Ovary (tissue), 9 donors: ENCODE results near the gene TRAPPC5. TPM values are rescaled to one million over a fixed set of nuclear protein-coding genes. Genes with fewer than 3 reads are reported as not detected.

ENCODE experiments used
- DNase-seq, 5 donors: peaks; one replicate each; pipeline ENCODE4 v3.0.0-alpha.2; 2019 to 2020
- H3K27ac ChIP-seq, 2 donors: fragments of 200-600 bp; one replicate each; pipeline versions ENCODE4 v1.5.1 to v1.8.0; 2019 to 2022
- H3K27me3 ChIP-seq: fragments of 200-600 bp; one replicate; pipeline ENCODE4 v1.8.0; 2022
- H3K36me3 ChIP-seq: fragments of 200-600 bp; sonication (generic); one replicate; pipeline ENCODE4 v1.5.1; 2019
- H3K4me1 ChIP-seq: one replicate; pipeline ENCODE4 v1.8.1; 2013; ENCODE audit warnings: mild to moderate bottlenecking, moderate library complexity; ENCODE audit not compliant: insufficient read depth
- H3K4me3 ChIP-seq: fragments of 200-600 bp; sonication (generic); one replicate; pipeline ENCODE4 v1.5.1; 2017
- H3K9me3 ChIP-seq, 2 donors: fragments of 200-600 bp in 1 of 2; sonication (generic) in 1 of 2; one replicate each; pipeline versions ENCODE4 v1.5.1 to v1.8.1; 2013 to 2019; ENCODE audit warnings: mild to moderate bottlenecking in 1 of 2, moderate library complexity in 1 of 2
- EP300 ChIP-seq: sonication (generic); formaldehyde crosslinking; IDR thresholded peaks from one replicate; pipeline ENCODE4 v1.6.1; 2017; ENCODE audit warnings: antibody characterized with exemption
- POLR2A ChIP-seq: fragments of 450-650 bp; IDR thresholded peaks from one replicate; pipeline ENCODE4 v1.6.1; 2017; ENCODE audit warnings: antibody characterized with exemption, mild to moderate bottlenecking, moderate library complexity
- WGBS, 3 donors: extraction: QIAGEN DNeasy Blood & Tissue Kit in 1 of 3; methylation state at CpG; one replicate each; pipeline versions ENCODE4 v1.1.5 to v1.1.7; 2013 to 2017; 5-methylcytosine and 5-hydroxymethylcytosine counted together
- intact Hi-C, 4 donors: fragments of 100-400 bp; cut with DNase I; formaldehyde crosslinking; loops; one replicate each; pipeline versions ENCODE4 v1.11.0 to v1.15.1; 2022 to 2023
- polyA plus RNA-seq, 2 donors: library from polyadenylated mRNA; stranded (reverse); fragments of 200-250 nt in 1 of 2; fragments of 350-450 nt in 1 of 2; fragmentation: Illumina TruSeq in 1 of 2; extraction: RNeasy Lipid Tissue Mini Kit (QIAGEN cat#74804) in 1 of 2; gene quantifications; one replicate each; pipeline ENCODE4 v1.2.3, GENCODE V29; 2013 to 2014
- total RNA-seq, 7 donors: library from RNA; depleted of rRNA in 2 of 7; stranded (reverse); fragments of >200 nt in 2 of 7; fragmentation: NEBNext Ultra II Directional in 3 of 7; extraction: Animal tissue kit (Norgen Biotek cat#: 25700) in 3 of 7; gene quantifications; one replicate each; pipeline versions ENCODE4 v1.1.0 to v1.2.4, GENCODE V29; 2016 to 2023
- TF ChIP-seq, protein P1 (sequence below), 3 donors: fragments of 450-650 bp in 2 of 3; fragments of 200-600 bp in 1 of 3; IDR thresholded peaks; one replicate each; pipeline versions ENCODE4 v1.5.1 to v1.8.0; 2016 to 2022; ENCODE audit warnings: antibody characterized with exemption in 3 of 3, mild to moderate bottlenecking in 1 of 3
- donor health status: DM: no; HTN: no; CAD: no; lungs with moderate emphysema.
- donor health status: DM: no; HTN: no; CAD: no.
- donor health status: Bipolar disorder and iron deficiency.
- donor health status: DM: yes; HTN: yes; CAD: no.
- donor health status: DM: no; HTN: no; CAD: no.
- donor health status: DM: yes; HTN: yes; CAD: no.

Gene TRAPPC5
- total and polyA plus RNA-seq, 9 donors, result 0.32 to 111 (median 66.5) TPM

DNA sequence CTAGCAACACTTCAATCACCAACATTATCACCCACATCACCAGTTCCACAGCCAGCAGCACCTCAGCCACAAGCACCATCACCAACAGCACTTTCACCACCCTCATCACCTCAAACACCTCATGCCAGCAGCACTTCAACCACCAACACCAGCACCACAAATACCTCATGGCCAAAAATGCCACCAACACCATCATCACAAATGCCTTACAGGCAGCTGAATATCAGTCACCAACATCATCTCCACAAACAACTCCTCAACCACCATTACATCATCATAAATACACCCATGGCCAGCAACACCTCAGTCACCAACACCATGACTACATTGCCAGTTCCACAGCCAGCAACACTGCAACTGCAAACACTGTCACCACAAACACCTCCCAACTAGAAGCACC, 10.9 kb downstream of the TRAPPC5 start:
- no peak overlapping the region for H3K4me3 ChIP-seq

DNA sequence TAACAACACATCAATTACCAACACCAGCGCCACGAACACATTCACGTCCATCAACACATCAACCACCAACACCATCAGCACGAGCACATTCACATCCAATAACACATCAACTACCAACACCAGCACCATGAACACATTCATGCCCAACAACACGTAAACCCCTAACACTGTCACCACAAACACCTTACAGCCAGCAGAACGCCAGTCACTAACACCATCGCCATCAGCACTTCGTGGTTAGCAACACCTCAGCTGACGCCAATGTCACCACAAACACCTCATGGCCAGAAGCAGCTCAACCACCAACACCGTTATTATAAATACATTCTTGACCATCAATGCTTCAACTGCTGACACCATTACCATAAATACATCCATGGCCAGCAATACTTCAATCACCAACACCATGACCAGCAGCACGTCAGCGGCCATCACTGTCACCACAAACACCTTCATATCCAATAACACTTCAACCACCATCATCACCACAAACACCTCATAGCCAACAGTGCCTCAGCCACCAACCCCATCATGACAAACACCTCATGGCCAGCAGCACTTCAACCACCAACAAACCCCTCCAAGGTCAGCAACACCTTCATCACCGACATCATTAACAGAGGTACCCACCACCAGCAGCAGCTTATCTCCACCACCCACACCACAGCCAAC, 11.9 kb downstream of the TRAPPC5 start:
- Histone ChIP-seq H3K4me1 (no peaks in the 10 kb centered on the region), H3K9me3 (no peaks in the 10 kb centered on the region), H3K4me3 (no peak overlapping the region), H3K36me3 (no peaks in the 10 kb centered on the region), H3K27ac (no peak overlapping the region), H3K27me3 (no peaks in the 10 kb centered on the region)
- TF ChIP-seq, protein P1, sequence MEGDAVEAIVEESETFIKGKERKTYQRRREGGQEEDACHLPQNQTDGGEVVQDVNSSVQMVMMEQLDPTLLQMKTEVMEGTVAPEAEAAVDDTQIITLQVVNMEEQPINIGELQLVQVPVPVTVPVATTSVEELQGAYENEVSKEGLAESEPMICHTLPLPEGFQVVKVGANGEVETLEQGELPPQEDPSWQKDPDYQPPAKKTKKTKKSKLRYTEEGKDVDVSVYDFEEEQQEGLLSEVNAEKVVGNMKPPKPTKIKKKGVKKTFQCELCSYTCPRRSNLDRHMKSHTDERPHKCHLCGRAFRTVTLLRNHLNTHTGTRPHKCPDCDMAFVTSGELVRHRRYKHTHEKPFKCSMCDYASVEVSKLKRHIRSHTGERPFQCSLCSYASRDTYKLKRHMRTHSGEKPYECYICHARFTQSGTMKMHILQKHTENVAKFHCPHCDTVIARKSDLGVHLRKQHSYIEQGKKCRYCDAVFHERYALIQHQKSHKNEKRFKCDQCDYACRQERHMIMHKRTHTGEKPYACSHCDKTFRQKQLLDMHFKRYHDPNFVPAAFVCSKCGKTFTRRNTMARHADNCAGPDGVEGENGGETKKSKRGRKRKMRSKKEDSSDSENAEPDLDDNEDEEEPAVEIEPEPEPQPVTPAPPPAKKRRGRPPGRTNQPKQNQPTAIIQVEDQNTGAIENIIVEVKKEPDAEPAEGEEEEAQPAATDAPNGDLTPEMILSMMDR (IDR thresholded peaks at IDR 0.05), result no peak
- no peak for TF ChIP-seq POLR2A
- no peak for TF ChIP-seq EP300
- 72 to 87% (median 73%) methylated on average over 13 of the region's 13 CpGs for WGBS, 3 donors
- intact Hi-C loops, result no loop called here
- no peak for DNase-seq

More for the DNA sequence above, 10.9 kb downstream of the TRAPPC5 start:
- H3K27me3 ChIP-seq, result no peaks in the 10 kb centered on the region
- H3K27ac ChIP-seq, result no peak overlapping the region
- no peak for DNase-seq
- H3K36me3 ChIP-seq, result no peaks in the 10 kb centered on the region
- H3K4me1 ChIP-seq, result no peaks in the 10 kb centered on the region
- intact Hi-C loops, result no loop called here
- H3K9me3 ChIP-seq, result no peaks in the 10 kb centered on the region
- TF ChIP-seq POLR2A, result no peak
- TF ChIP-seq, protein P1 (IDR thresholded peaks at IDR 0.05), result no peak
- TF ChIP-seq EP300, result no peak

DNA sequence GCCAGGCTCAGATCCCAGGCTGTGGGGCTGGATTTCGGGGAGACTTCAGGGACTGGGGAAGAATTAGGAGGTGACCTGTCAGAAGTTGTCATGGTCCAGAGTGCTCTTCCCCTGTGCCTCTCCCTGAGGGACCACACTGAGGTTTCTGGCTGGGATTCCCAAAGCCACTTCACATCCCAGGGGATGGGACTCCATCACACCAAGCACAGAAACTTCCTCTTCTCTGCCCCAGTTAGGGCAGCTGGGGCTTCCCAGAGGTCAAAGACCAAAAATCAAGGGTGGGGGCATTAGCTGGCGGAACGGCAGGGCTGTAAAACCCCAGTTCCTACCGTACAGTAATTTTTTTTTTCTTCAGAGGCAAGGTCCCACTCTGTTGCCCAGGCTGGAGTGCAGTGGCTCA, 13.9 kb downstream of the TRAPPC5 start:
- Histone ChIP-seq H3K4me1 (no peaks in the 10 kb centered on the region), H3K9me3 (no peaks in the 10 kb centered on the region), H3K27me3 (no peaks in the 10 kb centered on the region), H3K4me3 (no peak overlapping the region), H3K36me3 (no peaks in the 10 kb centered on the region), H3K27ac (no peak overlapping the region)
- 59 to 63% (median 63%) methylated on average over 4 of the region's 4 CpGs for WGBS, 3 donors
- DNase-seq, result no peak
- intact Hi-C loops, result no loop called here
- TF ChIP-seq POLR2A, result no peak
- TF ChIP-seq EP300, result no peak

DNA sequence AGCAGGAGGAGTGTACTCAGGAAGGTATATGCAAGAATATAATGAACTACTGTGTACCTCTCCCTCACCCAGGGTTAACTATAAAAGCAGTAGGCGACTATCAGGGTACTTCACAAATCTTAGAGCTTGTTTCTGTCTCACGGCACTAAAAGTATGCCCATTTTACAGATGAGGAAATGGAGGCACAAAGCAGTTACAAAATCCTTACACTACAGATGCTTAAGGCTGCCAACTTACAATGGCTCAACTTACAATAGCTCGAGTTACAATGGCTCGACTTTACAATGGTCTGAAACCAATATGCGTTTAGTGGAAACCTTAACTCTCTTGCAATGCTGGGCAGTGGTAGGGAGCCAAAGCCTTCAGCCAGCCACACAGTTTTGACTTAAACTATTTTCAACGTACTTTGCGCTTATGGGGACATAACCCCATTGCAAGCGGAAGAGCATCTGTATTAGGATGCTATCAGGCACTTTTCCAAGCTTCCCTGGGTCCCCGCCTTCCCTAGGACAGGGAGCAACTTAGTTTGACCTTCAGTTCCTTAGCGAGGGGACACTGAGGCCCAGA, 17.2 kb downstream of the TRAPPC5 start:
- Histone ChIP-seq H3K9me3 (no peaks in the 10 kb centered on the region), H3K27ac (no peak overlapping the region), H3K4me1 (no peaks in the 10 kb centered on the region), H3K36me3 (no peaks in the 10 kb centered on the region), H3K4me3 (no peak overlapping the region), H3K27me3 (no peaks in the 10 kb centered on the region)
- intact Hi-C loops, result no loop called here
- no peak for DNase-seq
- 62 to 74% (median 63%) methylated on average over 10 of the region's 10 CpGs for WGBS, 3 donors
- no peak for TF ChIP-seq POLR2A
- TF ChIP-seq, protein P1 (IDR thresholded peaks at IDR 0.05), result no peak
- no peak for TF ChIP-seq EP300

DNA sequence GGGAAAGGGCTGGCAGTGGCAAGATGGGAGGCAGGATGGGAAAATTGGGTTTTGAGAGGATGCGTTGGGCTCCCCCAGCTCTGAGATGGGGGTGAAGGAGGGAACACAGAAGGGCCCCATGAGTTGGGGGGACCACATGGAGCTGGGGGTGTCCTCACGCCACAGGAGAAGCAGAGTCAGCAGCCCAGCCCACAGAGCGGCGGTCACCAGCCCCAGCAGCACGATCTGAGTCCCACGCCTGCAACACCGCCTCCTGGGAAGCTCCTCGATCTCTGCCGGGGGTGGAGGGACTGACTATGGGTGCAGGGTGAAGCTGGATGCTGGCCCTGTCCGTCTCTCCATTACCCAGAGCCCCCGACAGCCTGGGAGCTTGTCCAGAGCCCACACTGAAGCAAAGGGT, 17.9 kb downstream of the TRAPPC5 start:
- Histone ChIP-seq H3K4me1 (no peaks in the 10 kb centered on the region), H3K9me3 (no peaks in the 10 kb centered on the region), H3K27me3 (no peaks in the 10 kb centered on the region), H3K36me3 (no peaks in the 10 kb centered on the region), H3K27ac (no peak overlapping the region), H3K4me3 (no peak overlapping the region)
- no peak for DNase-seq
- TF ChIP-seq EP300 (no peak), POLR2A (no peak)
- TF ChIP-seq, protein P1 (IDR thresholded peaks at IDR 0.05), result no peak
- intact Hi-C loops, result no loop called here
- WGBS, 3 donors, result 18 to 27% (median 19%) methylated on average over 11 of the region's 11 CpGs
